NCI-H2227 (cell line): Measurements from ENCODE around the gene SOWAHA.
"Not testable (repeated sequence)": the region's sequence is repeated elsewhere in the genome, so short reads cannot be mapped to it uniquely, and the experiment has no call there.

Experiments used
- DNase-seq: peaks from one replicate; lab custom pipeline; 2025; ENCODE audit not compliant: unreplicated experiment; lab: John Stamatoyannopoulos, UW

SOWAHA gene

DNA sequence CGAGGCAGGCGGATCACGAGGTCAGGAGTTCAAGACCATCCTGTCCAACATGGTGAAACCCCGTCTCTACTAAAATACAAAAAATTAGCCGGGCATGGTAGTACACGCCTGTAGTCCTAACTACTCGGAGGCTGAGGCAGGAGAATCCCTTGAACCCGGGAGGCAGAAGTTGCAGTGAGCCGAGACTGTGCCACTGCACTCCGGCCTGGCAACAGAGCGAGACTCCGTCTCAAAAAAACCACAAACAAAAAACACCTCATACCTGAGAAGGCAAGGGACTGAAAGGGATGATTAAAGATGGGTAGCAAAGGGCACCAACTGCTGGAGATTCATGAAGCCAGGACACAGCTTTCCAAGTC, 6.3 kb upstream of the SOWAHA start:
- DNase-seq = not testable (repeated sequence)

DNA sequence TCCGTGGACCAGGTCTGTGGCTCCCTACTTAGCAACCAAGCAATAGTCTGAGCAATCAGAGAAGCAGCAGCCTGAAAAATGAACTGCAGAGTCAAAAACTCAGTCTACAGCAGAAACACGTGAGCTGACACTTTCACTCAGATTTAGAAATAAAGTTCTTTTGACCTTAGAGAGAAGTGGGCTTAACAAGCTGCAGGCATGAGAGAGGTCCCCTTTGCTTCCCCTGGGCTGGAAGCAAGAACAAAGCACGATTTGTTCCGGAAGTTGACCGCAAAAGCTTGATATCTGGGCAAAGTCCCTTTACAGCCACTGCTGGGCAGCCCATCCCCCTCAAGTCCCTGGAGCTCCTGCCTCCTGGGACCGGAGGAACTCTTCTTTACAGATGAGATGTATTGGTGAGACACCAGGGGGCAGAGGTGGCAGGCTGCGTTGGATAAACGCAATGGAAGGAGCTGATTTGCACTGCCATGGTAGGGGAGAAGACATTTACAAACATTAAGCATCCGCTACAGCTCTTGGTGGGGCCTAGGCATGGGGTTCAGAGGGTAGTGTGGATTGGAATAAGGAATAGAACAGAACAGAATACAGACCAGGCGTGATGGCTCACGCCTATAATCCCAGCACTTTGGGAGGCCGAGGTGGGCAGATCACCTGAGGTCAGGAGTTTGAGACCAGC, 5.8 kb upstream of the SOWAHA start:
- DNase-seq = peak; percentile 21

DNA sequence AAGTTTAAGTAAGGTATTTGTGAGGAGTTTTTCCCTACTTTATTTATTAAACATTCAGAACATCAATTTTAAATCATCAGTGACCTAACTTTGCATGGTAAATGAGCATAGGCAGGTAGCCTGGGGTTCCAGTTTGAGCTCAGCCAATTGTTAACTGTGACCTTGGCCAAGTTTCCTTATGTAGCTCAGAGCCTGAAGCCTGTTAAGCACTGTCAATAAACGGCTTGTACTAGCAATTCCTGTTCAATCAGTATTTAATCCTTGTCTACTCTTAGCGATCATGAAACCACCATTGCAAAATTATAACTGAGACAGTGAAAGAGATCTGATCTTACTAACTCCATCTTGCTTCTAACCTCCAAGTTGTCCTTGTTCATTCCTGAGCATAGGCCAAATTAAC, 4.7 kb upstream of the SOWAHA start:
- DNase-seq = no peak

DNA sequence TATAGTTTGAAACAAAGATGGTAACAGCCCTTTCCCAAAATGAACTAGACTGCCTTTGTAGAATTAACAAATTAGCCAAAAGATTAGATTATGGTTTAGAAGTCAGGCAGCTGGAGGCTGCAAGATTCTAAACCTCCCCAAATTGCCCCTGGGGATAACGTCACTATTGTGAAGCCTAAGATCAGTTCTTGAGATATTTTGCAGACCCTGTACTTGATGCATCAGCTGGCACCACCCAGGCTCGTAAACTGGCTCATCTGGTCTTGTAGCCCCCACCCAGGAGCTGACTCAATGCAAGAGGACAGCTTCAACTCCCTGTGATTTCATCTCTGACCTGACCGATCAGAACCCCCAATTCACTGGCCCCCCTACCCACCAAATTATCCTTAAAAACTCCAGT, 4.2 kb upstream of the SOWAHA start:
- DNase-seq = no peak

DNA sequence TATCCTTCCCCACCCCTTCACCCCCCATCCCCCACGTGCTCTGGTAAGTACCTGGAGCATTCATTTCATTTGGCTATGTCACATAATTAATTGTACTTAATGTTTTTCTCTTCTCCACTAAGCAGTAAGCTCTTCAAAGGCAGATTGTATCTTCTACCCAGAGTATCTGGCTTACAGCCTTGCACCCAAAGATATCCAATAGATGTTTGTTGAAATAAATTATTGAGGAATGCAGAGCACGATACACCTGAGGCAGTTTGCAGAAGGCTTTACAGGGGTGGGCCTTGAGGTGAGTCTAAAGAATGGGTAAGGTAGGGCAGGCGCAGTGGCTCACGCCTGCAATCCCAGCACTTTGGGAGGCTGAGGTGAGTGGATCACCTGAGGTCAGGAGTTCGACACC, 2.5 kb upstream of the SOWAHA start:
- DNase-seq = no peak

DNA sequence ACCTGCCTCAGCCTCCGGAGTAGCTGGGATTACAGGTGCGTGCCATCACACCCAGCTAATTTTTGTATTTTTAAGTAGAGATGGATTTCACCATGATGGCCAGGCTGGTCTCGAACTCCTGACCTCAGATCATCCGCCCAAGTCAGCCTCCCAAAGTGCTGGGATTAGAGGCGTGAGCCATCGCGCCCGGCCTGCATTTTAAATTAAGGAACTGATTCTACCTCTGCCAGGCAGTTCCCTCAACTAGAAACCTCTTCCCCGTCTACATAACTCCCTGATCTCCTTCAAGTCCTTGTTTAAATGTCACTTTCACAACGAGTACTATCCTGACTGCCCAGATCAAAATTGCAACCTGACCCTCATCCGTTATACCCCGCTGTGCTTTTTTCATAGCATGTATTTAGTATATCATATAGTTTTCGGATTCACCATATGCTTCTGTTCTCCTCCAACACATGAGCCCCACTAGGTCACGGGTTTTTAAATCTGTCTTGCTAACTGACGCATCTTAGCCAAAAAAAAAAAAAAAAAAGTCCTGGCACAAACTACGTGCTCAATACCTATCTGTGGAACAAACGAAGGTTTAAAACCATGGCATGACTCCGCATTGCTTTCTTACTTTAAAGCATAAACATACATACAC, 858 bp upstream of the SOWAHA start:
- DNase-seq = peak; percentile 61

DNA sequence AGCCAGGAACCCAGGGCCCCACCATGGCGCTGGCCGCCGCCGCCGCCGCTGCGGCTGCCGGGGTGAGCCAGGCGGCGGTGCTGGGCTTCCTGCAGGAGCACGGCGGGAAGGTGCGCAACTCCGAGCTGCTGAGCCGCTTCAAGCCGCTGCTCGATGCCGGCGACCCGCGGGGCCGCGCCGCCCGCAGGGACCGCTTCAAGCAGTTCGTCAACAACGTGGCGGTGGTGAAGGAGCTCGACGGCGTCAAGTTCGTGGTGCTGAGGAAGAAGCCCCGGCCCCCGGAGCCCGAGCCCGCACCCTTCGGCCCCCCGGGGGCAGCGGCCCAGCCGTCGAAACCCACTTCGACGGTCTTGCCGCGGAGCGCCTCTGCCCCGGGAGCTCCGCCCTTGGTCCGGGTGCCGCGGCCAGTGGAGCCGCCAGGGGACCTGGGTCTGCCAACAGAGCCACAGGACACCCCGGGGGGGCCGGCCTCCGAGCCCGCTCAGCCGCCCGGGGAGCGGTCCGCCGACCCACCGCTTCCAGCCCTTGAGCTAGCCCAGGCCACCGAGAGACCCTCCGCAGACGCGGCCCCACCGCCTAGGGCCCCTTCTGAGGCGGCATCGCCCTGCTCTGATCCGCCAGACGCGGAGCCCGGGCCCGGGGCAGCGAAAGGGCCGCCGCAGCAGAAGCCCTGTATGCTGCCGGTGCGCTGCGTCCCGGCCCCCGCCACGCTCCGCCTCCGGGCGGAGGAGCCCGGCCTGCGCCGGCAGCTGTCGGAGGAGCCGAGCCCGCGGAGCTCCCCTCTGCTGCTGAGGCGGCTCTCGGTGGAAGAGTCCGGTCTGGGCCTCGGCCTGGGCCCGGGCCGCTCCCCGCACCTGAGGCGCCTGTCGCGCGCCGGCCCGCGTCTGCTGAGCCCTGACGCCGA, 749 bp downstream of the SOWAHA start:
- peak; percentile 36 for DNase-seq

DNA sequence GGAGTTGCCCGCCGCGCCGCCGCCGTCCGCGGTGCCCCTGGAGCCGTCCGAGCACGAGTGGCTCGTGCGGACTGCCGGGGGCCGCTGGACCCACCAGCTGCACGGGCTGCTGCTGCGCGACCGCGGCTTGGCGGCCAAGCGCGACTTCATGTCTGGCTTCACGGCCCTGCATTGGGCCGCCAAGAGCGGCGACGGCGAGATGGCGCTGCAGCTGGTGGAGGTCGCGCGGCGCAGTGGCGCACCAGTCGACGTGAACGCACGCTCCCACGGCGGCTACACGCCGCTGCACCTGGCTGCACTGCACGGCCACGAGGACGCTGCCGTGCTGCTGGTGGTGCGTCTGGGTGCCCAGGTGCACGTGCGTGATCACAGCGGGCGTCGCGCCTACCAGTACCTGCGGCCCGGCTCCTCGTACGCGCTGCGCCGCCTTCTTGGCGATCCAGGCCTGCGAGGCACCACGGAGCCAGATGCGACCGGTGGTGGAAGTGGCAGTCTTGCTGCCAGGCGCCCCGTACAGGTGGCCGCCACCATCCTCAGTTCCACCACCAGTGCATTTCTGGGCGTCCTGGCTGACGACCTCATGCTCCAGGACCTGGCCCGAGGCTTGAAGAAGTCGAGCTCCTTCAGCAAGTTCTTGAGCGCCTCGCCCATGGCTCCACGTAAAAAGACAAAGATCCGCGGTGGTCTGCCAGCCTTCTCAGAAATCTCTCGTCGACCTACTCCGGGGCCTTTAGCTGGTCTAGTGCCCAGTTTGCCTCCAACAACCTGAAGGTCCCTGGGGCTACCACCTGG, 1.6 kb downstream of the SOWAHA start:
- no peak for DNase-seq

DNA sequence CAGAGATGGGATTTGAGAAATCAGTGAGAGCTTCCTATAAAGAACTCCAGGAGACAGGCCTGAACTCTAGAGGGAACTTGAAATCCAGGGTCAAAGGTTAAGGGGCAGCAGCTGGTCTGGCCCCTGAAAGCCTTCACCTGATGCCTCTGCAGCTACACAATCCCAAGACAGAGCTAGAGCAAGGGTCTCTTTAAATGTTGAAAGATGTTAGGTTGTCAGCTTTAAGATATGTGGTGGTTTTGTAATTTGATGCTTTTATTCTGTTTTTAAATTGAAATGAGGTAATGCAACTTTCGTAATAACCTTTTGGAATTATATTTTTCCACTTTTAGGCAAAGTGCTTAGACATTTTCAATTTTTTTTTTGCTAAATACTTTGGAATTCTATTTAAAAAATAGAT, 2.4 kb downstream of the SOWAHA start:
- DNase-seq = no peak

DNA sequence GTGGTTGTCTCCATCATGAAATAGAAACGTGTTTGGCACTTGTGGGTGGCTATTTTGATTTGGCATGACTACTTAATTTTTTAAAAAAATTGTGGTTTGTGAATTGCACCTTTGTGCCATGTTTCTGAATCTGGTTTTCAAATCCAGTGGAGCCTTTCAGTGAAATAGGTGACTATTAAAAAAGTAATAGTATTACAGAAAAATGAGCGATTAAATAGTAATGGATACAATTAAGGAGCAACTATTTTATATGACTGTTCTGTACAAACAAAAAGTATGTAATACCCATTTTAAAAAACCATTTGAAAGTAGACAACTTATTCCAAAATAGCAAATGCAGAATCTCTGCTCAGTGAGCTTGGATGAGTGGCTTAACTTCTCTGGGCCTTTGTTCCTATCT, 3.0 kb downstream of the SOWAHA start:
- DNase-seq = no peak

DNA sequence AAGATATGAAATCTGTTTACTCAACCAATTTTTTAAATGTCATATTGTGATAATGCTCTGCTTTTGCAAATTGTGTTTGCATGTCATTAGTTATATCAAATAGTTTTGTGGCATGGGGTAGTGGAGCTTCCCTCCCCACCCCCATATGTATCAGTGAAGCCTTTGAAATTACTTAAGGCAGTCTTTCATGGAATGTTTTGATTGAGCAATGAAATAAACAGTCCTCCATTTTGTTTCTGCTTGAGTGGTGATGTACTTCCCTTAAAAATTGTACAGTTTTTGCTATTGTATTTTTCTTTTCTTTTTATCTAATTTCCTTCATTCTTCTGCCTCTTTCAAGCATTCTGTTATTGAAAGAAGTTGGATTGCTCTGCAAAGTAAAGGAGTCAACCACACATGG, 3.5 kb downstream of the SOWAHA start:
- no peak for DNase-seq

DNA sequence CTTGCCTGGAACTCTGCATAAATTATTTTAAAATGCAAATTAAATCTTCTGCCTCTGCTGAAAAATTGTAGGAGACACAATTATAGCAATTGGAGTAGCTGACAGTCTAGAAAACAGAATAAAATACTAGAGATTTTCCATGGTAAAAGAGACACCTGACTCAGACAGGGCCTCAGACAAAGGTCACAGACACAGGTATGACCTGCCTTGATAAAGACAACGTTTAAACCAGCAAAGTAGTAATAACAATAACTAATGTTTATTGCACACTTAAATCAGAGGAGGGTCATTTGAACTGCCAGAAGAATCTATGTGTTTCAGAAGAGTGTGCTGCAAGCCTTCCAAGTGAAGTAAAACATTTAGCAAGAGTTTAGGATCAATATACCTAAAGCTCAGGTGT, 3.9 kb downstream of the SOWAHA start:
- no peak for DNase-seq

DNA sequence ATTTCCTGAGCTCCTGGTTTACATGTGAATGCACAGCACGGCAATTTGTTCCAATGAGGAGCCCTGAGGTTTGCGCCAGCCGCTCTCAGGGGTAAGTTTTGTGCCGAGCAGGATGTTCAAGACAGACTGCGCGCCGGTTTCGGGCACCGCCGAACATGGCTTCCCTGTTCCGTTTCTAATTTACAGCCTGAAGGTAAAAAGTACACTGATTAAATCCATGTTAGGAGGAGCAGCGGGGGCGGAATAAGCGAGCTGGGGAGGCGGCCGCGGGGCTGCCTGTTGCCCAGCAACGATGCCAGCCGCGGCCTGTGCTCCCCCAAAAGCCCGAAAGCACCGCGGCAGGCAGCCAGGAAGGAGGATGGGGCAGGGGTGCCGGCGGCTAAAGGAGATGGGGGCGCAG, 6.4 kb downstream of the SOWAHA start:
- peak; percentile 25 for DNase-seq

DNA sequence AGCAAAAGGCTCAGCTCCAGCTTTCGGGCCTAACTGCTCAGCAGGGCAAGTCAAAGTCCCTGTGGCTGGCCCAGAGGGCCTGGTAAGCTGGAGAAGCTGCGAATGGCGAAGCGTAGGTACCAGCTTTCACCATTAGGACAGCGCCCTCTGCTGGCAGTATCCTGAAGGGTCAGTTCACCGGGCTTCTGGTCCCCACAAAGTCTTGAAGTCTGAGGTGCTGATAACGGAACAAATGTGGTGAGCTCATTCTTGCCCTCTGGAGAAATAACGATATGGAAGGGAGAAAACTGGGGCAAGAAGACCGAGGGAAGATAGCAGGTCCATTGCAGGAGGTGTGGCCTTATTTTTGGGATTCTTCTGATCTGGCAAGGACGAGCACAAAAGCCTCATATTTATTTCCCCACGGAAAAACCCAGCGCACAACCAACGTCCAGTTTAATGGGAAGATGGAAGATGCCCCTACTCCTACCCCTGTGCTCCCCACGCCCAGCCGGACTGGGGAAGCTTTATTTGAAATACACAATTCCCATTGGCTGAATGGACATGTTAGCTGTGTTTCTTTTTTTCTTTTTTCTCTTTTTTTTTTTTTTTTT, 7.2 kb downstream of the SOWAHA start:
- peak; percentile 89 for DNase-seq

DNA sequence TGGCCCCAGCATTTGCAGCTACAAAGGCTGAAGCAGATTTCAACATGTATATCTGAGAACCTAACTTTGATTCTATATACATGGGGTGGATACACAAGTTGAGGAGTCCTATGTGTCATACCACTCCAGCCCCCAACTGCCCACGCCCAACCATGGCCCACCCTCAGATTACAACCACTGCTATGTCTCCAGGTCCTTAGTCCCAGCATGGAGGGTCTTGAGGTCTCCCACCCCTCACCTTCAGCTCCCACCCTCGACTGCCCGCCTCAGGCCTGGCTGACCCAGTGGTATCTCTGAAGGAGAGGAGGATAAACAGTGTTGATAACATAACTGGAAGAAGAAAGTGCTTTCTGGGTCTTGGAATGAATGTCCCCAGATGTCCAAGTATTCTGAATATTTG, 8.2 kb downstream of the SOWAHA start:
- no peak for DNase-seq

DNA sequence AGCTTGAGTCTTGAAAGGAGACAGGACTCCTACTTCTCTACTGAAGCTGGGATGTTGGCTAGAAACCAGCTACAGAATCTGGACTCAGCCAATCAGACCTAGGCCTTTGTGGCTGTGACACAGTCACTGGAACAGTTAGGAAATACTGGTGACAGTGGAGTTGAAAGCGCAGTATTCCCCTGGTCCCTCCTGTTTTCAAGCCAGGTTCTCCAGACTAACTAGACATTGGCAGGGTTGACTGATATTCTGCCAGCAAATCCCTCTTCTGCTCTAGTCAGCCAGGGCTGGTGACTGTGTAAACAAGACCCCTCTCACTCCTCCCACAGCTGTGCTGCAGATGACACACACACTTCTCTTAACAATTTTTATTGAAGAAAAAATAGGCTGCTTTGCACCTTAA, 8.7 kb downstream of the SOWAHA start:
- no peak for DNase-seq

DNA sequence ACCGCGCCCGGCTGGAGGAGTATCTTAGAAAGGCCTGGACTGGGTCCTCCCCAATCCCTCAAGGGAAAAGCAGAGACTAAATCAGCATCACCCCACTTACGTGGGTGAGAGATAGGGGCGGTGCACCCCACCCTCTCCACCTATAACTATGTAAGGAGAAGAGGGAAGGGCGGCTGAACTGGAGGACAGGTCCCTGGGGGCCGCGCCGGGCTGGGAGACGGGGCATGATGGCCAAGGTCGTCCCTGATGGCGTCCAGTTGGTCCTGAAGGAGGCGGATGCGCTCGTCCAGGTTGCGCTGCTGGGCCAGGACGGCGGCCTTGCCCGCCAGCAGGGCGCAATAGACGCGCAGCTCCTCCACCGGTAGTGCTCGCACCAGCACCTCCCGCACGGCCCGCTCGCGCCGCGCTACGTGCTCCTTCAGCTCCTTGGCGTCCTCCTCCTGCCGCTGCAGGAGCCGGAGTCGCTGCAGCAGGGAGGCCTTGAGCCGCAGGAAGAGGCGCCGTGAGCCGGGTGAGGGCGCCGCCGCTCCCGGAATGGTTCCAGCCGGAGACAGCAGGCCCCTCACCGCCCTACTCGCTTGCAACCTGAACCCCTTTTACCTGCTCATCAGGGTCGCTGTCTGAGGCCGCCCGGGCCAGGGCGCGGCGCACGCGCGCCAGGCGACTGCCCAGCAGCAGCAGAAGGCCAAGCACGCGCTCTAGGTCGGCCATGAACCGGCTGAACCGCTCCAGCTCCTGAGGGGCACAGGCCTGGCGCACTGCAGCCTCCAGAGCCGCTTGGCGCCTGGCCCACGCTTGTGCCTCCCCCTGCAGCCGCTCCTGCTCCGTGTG, 9.8 kb downstream of the SOWAHA start:
- no peak for DNase-seq

DNA sequence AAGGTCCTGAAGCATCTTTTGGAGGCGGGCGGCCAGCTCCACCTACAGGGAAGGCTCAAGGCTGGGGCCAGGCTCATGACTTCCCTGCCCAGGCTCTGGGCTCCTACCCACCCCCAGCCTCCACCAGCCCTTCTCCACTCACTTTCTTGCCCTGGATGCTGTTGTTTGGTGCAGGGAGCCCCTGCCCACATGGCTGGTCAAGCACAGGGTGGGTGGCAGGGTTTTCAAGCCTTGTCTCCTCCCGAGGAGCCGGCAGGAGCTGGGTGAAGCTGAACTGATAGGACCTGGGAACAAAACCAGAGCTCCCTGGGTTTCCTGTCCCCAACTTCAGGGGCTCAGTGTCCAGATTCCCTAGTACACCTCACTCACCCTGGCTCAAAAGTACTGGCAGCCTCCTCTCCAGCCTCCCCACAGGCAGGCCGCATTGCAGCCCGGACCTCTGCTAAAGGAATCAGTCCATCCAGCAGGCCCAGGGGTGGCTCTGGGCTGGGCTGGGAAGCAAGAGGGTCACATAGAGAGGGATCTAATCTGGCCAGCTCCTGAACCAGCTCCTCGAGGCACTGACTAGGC, 10.5 kb downstream of the SOWAHA start:
- no peak for DNase-seq

DNA sequence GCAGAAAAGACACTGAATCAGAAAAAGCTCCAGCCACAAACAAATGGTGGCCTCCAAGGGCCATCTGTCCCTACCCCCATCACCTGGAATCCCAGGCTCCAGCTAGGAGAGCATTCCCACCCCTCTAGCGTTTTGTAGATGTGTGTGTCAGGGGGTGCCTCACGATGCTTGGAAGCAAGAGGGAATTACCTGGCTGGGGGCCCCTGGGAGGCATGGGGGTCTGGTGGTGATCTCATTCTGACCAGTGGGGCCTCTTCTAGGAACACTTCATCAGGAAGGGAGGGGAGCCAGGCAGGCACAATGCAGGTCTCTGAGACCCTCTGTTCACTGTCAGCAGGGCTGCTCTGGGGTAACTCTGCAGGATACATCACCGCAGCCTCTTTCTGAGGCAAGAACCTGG, 11.3 kb downstream of the SOWAHA start:
- no peak for DNase-seq
